GM18909 (cell line): ENCODE data around the gene SUGP1.

ENCODE experiments used
- ATAC-seq: cut with Tn5 transposase; IDR thresholded peaks from one replicate; pipeline ENCODE4 v1.9.1; 2021; ENCODE audit warnings: mild to moderate bottlenecking; ENCODE audit not compliant: unreplicated experiment, poor library complexity

The SUGP1 gene

DNA sequence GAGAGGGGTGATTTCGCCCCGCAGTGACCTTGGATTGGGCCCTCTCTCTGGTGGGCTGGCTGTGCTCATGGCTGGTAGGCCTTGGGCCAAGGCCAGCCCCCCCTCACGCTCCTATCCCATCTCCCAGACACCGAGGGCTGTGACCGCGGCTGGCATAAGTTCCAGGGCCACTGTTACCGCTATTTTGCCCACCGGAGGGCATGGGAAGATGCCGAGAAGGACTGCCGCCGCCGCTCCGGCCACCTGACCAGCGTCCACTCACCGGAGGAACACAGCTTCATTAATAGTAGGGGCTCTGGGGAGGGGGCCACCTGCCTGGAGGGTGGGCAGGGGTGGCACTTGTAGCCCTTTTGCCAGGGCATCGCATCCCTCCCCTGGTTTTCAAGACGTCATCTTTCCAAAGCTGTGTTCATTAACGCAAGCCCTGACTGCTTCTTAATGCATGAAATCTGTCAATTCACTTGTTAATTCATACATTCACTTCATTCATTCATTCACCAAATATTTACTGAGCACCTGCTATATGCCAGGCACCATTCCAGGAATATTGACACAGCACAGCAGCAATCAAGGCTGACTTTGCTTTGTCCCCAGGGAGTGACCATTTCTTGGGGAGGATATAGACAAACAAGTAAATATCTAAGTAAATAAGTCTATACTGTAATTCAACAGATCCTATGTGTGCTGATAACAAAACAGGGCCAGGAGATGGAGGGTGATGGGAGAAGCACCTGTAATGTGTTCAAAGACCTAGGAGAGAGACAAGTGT lies 82.0 kb downstream of the SUGP1 start:
- no peak for ATAC-seq

GRCh38 chr19:19236173-19236572 lies 84.1 kb downstream of the SUGP1 start:
- no peak for ATAC-seq

- no peak for ATAC-seq
Observed at GRCh38 chr19:19234220-19234816, 86.0 kb downstream of the SUGP1 start.

DNA sequence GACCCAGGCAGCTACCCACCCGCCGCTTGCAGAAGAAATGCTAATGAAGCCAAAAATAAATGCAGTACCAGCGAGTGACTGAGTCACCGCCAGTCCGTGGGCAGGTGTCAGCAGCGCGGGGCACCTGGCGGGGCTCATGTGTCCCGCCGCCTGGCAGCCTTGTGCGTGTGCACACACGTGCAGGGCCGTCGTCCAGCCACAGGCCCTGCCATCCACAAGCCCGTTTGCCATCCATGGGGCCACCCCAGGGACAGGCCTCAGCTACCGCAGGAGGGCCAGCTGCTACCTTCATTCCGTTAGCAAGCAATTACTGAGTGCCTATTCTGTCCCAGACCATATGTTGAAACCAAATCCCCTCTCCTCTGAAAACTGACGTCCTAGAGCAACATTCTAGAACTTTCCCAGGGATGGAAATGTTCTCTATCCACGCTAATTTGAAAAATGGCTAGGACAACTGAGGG lies 88.0 kb downstream of the SUGP1 start:
- no peak for ATAC-seq

GRCh38 chr19:19230999-19231398 lies 89.3 kb downstream of the SUGP1 start:
- ATAC-seq = no peak

DNA sequence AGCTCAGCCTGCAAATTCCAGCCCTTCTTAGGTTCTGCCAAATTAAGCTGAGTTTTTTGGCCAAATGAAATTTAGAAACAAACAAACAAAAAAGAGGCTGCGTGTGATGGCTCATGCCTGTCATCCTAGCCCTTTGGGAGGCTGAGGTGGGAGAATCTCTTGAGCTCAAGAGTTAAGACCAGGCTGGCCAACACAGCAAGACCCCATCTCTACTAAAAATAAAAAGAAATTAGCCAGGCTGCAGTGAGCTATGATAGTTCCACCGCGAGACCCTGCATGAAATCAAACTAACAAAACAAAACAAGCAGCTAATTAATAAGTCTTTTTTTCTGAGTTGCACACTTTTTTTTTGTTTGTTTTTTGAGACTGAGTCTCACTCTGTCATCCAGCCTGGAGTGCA lies 90.6 kb downstream of the SUGP1 start:
- ATAC-seq = no peak

DNA sequence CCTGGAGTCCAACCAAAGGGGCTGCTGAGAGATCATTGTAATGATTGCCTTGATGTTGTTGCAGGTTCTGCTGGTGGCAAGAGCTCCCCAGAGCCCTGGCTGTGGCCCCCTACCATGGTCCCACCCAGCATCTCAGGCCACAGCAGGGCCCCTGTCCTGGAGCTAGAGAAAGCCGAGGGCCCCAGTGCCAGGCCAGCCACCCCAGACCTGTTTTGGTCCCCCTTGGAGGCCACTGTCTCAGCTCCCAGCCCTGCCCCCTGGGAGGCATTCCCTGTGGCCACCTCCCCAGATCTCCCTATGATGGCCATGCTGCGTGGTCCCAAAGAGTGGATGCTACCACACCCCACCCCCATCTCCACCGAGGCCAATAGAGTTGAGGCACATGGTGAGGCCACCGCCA lies 93.1 kb downstream of the SUGP1 start:
- ATAC-seq = no peak

DNA sequence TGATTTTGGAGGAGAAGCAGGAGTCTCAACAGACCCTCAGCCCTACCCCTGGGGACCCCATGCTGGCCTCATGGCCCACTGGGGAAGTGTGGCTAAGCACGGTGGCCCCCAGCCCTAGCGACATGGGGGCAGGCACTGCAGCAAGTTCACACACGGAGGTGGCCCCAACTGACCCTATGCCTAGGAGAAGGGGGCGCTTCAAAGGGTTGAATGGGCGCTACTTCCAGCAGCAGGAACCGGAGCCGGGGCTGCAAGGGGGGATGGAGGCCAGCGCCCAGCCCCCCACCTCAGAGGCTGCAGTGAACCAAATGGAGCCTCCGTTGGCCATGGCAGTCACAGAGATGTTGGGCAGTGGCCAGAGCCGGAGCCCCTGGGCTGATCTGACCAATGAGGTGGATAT lies 93.6 kb downstream of the SUGP1 start:
- ATAC-seq = no peak

GRCh38 chr19:19226204-19226603 lies 94.1 kb downstream of the SUGP1 start:
- ATAC-seq = no peak
